GM21717 (cell line): ENCODE measurements around the gene NDFIP2.

Experiments
- ATAC-seq: cut with Tn5 transposase; IDR thresholded peaks from one replicate; pipeline ENCODE4 v1.9.1; 2021; ENCODE audit warnings: mild to moderate bottlenecking, moderate library complexity; ENCODE audit not compliant: unreplicated experiment

Gene NDFIP2

GRCh38 chr13:79458436-79458835 is 22.5 kb upstream of the NDFIP2 start:
- no peak for ATAC-seq

- ATAC-seq: no peak
These were observed 21.0 kb upstream of the NDFIP2 start for GRCh38 chr13:79459906-79460305.

GRCh38 chr13:79462895-79463294 is 18.1 kb upstream of the NDFIP2 start:
- no peak for ATAC-seq

- ATAC-seq: no peak
These were observed 17.4 kb upstream of the NDFIP2 start for GRCh38 chr13:79463604-79464003.

GRCh38 chr13:79466872-79467271 is 14.1 kb upstream of the NDFIP2 start:
- ATAC-seq: no peak

GRCh38 chr13:79468402-79468801 is 12.6 kb upstream of the NDFIP2 start:
- ATAC-seq: no peak

- ATAC-seq: peak; percentile 90
These were observed 12.1 kb upstream of the NDFIP2 start for GRCh38 chr13:79468819-79469218.

GRCh38 chr13:79469608-79470007 is 11.3 kb upstream of the NDFIP2 start:
- no peak for ATAC-seq

GRCh38 chr13:79470666-79471065 is 10.3 kb upstream of the NDFIP2 start:
- ATAC-seq: no peak

GRCh38 chr13:79475569-79475968 is 5.4 kb upstream of the NDFIP2 start:
- ATAC-seq: no peak

GRCh38 chr13:79477968-79478367 is 3.0 kb upstream of the NDFIP2 start:
- no peak for ATAC-seq

GRCh38 chr13:79479882-79480281 is 1.1 kb upstream of the NDFIP2 start:
- ATAC-seq: no peak

GRCh38 chr13:79481685-79482052 is 714 bp downstream of the NDFIP2 start:
- ATAC-seq: peak; percentile 42

- ATAC-seq: no peak
These were observed 1.5 kb downstream of the NDFIP2 start for GRCh38 chr13:79482281-79482970.

- no peak for ATAC-seq
These were observed 2.2 kb downstream of the NDFIP2 start for GRCh38 chr13:79483086-79483706.

GRCh38 chr13:79485014-79485811 is 4.3 kb downstream of the NDFIP2 start:
- ATAC-seq: no peak

GRCh38 chr13:79486433-79487188 is 5.7 kb downstream of the NDFIP2 start:
- ATAC-seq: no peak

GRCh38 chr13:79490326-79490725 is 9.4 kb downstream of the NDFIP2 start:
- ATAC-seq: no peak

- ATAC-seq: no peak
These were observed 9.9 kb downstream of the NDFIP2 start for GRCh38 chr13:79490824-79491223.

- ATAC-seq: no peak
These were observed 10.8 kb downstream of the NDFIP2 start for GRCh38 chr13:79491715-79492114.

GRCh38 chr13:79492313-79492798 is 11.4 kb downstream of the NDFIP2 start:
- peak; percentile 55 for ATAC-seq
